Measurements from ENCODE around the gene MUC20. TPM values are rescaled to one million over a fixed set of nuclear protein-coding genes. Genes with fewer than 3 reads are reported as not detected.

The MUC20 gene
- total and polyA plus RNA-seq, 2 experiments from 2014 or later, result 0.29 TPM; not detected in 1

DNA sequence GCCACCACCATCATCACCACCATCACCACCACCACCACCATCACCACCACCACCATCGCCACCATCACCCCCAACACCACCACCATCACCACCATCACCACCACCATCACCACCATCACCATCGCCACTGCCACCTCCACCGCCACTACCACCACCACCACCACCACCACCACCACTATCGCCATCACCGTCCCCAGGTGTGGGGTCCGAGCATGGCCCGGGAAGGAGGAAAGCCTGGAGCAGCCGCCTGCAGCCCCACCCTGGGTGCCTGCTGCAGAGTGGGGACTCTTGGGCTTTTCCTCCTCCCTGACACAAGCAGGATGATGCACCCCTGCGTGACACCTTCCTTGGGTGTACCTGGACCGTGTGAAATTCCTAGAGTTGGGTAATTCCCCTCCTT lies 47.0 kb downstream of the MUC20 start:
- Histone ChIP-seq H3K9me2 (ENCODE audit: insufficient read depth) (no peaks in the 10 kb centered on the region), H3K4me3 (no peak overlapping the region), H3K4me1 (ENCODE audit: insufficient read depth) (no peaks in the 10 kb centered on the region), H3K27me3 (ENCODE audit: insufficient read depth) (no peaks in the 10 kb centered on the region), H3F3A (replicated peaks; ENCODE audit: low read depth) (no peaks in the 10 kb centered on the region), H3K27ac (ENCODE audit: low read depth) (no peak overlapping the region), H2AFZ (no peak overlapping the region), H4K20me1 (replicated peaks; ENCODE audit: insufficient read depth) (no peaks in the 10 kb centered on the region), H3K79me2 (replicated peaks; ENCODE audit: insufficient read depth) (no peaks in the 10 kb centered on the region), H3K4me2 (no peak overlapping the region), H3K36me3 (ENCODE audit: insufficient read depth) (no peaks in the 10 kb centered on the region)
- ATAC-seq (no peak), DNase-seq (ENCODE audit: low spot score) (no peak)
- H3K27me3 Mint-ChIP-seq (ENCODE audit: insufficient read depth, low read depth, poor library complexity), result peaks cover 7% of the 10 kb centered on the region
- H3K4me1 Mint-ChIP-seq, result no peaks in the 10 kb centered on the region; the same call in 2 of the 3 replicates
- H3K9me3 Mint-ChIP-seq, result peaks cover 18% of the 10 kb centered on the region
- H3K36me3 Mint-ChIP-seq (ENCODE audit: low read depth), result no peaks in the 10 kb centered on the region; the same call in 2 of the 3 replicates
- TF ChIP-seq ZNF331 (CRISPR knock-in tag; IDR thresholded peaks at IDR 0.05; ENCODE audit: low read depth) (no peak), JUNB (IDR thresholded peaks at IDR 0.05; ENCODE audit: unreplicated experiment) (no peak), NANOG (IDR thresholded peaks at IDR 0.05; ENCODE audit: borderline replicate concordance) (no peak), EZH2 (IDR thresholded peaks at IDR 0.05; ENCODE audit: low read depth, unreplicated experiment) (no peak), POLR2AphosphoS5 (IDR thresholded peaks at IDR 0.05; ENCODE audit: low read depth) (no peak), STAT1 (IDR thresholded peaks at IDR 0.05; ENCODE audit: unreplicated experiment) (no peak), ZNF114 (CRISPR knock-in tag; IDR thresholded peaks at IDR 0.05) (no peak), CREB1 (CRISPR knock-in tag; IDR thresholded peaks at IDR 0.05; ENCODE audit: low read depth) (no peak)
- TF ChIP-seq, protein P1, sequence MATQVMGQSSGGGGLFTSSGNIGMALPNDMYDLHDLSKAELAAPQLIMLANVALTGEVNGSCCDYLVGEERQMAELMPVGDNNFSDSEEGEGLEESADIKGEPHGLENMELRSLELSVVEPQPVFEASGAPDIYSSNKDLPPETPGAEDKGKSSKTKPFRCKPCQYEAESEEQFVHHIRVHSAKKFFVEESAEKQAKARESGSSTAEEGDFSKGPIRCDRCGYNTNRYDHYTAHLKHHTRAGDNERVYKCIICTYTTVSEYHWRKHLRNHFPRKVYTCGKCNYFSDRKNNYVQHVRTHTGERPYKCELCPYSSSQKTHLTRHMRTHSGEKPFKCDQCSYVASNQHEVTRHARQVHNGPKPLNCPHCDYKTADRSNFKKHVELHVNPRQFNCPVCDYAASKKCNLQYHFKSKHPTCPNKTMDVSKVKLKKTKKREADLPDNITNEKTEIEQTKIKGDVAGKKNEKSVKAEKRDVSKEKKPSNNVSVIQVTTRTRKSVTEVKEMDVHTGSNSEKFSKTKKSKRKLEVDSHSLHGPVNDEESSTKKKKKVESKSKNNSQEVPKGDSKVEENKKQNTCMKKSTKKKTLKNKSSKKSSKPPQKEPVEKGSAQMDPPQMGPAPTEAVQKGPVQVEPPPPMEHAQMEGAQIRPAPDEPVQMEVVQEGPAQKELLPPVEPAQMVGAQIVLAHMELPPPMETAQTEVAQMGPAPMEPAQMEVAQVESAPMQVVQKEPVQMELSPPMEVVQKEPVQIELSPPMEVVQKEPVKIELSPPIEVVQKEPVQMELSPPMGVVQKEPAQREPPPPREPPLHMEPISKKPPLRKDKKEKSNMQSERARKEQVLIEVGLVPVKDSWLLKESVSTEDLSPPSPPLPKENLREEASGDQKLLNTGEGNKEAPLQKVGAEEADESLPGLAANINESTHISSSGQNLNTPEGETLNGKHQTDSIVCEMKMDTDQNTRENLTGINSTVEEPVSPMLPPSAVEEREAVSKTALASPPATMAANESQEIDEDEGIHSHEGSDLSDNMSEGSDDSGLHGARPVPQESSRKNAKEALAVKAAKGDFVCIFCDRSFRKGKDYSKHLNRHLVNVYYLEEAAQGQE (IDR thresholded peaks at IDR 0.05; ENCODE audit: unreplicated experiment), result no peak
- TF ChIP-seq, protein P2, sequence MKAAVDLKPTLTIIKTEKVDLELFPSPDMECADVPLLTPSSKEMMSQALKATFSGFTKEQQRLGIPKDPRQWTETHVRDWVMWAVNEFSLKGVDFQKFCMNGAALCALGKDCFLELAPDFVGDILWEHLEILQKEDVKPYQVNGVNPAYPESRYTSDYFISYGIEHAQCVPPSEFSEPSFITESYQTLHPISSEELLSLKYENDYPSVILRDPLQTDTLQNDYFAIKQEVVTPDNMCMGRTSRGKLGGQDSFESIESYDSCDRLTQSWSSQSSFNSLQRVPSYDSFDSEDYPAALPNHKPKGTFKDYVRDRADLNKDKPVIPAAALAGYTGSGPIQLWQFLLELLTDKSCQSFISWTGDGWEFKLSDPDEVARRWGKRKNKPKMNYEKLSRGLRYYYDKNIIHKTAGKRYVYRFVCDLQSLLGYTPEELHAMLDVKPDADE (IDR thresholded peaks at IDR 0.05), result no peak
- H3K27ac Mint-ChIP-seq, result no peak overlapping the region
- H3K4me3 Mint-ChIP-seq, result no peak overlapping the region

DNA sequence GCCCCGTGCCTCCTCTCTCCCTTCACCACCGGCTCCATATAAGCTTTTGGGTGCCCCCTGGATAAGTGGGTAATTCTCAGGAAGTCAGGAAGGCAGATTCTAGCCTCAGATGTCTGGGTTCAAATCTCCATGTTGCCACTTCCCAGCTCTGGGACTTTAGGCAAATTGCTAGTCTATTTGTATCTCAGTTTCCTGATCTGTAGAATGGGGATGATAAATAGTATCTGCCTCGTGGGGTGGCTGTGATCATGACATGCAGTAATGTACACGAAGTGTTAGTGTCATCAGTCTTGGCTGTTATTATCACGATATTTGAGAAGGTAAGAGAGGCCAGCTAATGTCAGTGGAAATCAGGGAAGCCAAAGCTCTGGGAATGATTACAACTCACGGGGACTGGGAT lies 47.6 kb downstream of the MUC20 start:
- Histone ChIP-seq H3F3A (replicated peaks; ENCODE audit: low read depth) (no peaks in the 10 kb centered on the region), H3K27ac (ENCODE audit: low read depth) (no peak overlapping the region), H3K9me2 (ENCODE audit: insufficient read depth) (no peaks in the 10 kb centered on the region), H3K27me3 (ENCODE audit: insufficient read depth) (no peaks in the 10 kb centered on the region), H4K20me1 (replicated peaks; ENCODE audit: insufficient read depth) (no peaks in the 10 kb centered on the region), H3K4me2 (no peak overlapping the region), H3K4me1 (ENCODE audit: insufficient read depth) (no peaks in the 10 kb centered on the region), H3K79me2 (replicated peaks; ENCODE audit: insufficient read depth) (no peaks in the 10 kb centered on the region), H2AFZ (no peak overlapping the region), H3K36me3 (ENCODE audit: insufficient read depth) (no peaks in the 10 kb centered on the region), H3K4me3 (no peak overlapping the region)
- no peak for ATAC-seq
- Mint-ChIP-seq H3K4me1 (no peaks in the 10 kb centered on the region; the same call in 2 of the 3 replicates), H3K27me3 (ENCODE audit: insufficient read depth, low read depth, poor library complexity) (peaks cover 7% of the 10 kb centered on the region), H3K36me3 (ENCODE audit: low read depth) (no peaks in the 10 kb centered on the region; the same call in 2 of the 3 replicates), H3K9me3 (peaks cover 22% of the 10 kb centered on the region), H3K27ac (no peak overlapping the region), H3K4me3 (no peak overlapping the region)
- TF ChIP-seq JUNB (IDR thresholded peaks at IDR 0.05; ENCODE audit: unreplicated experiment), result no peak
- no peak for TF ChIP-seq STAT1 (IDR thresholded peaks at IDR 0.05; ENCODE audit: unreplicated experiment)
- no peak for TF ChIP-seq EZH2phosphoT487 (IDR thresholded peaks at IDR 0.05; ENCODE audit: unreplicated experiment)
- no peak for TF ChIP-seq NANOG (IDR thresholded peaks at IDR 0.05; ENCODE audit: borderline replicate concordance)
- no peak for TF ChIP-seq CREB1 (CRISPR knock-in tag; IDR thresholded peaks at IDR 0.05; ENCODE audit: low read depth)
- DNase-seq (ENCODE audit: low spot score), result no peak
